Natural killer cell (primary cell): ENCODE measurements around the gene SBK3. TPM values are rescaled to one million over a fixed set of nuclear protein-coding genes. Genes with fewer than 3 reads are reported as not detected.

Experiments used
- ATAC-seq, 3 donors: fragments of 150-1000 bp in 2 of 3; fragments of 200-7000 bp in 1 of 3; cut with Tn5 transposase; 1 replicate in 1 of 3; 2 replicates in 2 of 3; pipeline ENCODE4 v1.10.0; 2021; ENCODE audit warnings: mild to moderate bottlenecking in 2 of 3, moderate library complexity in 2 of 3
- DNase-seq, 2 donors: peaks; one replicate each; pipeline versions ENCODE4 v3.0.0 to v3.0.0-alpha.2; 2013 to 2021; ENCODE audit warnings: mixed read lengths in 1 of 2
- H3K27ac ChIP-seq: one replicate; pipeline ENCODE4 v1.5.1; 2013; ENCODE audit warnings: mild to moderate bottlenecking, low read length
- H3K27me3 ChIP-seq: one replicate; pipeline ENCODE4 v1.6.1; 2013; ENCODE audit warnings: low read length; ENCODE audit not compliant: control insufficient read depth, insufficient read depth
- H3K36me3 ChIP-seq: one replicate; pipeline ENCODE4 v1.6.1; 2013; ENCODE audit warnings: low read length; ENCODE audit not compliant: control insufficient read depth, insufficient read depth
- H3K4me1 ChIP-seq: one replicate; pipeline ENCODE4 v1.6.1; 2013; ENCODE audit warnings: low read length; ENCODE audit not compliant: control insufficient read depth, insufficient read depth
- H3K4me3 ChIP-seq: one replicate; pipeline ENCODE4 v1.5.1; 2013; ENCODE audit warnings: low read length
- H3K9me3 ChIP-seq: one replicate; pipeline ENCODE4 v1.6.1; 2013; ENCODE audit warnings: low read length; ENCODE audit not compliant: control insufficient read depth, insufficient read depth
- H3K27ac Mint-ChIP-seq, 2 donors: one replicate each; pipeline ENCODE4 v1.8.0; 2022; ENCODE audit warnings: mild to moderate bottlenecking in 2 of 2, mixed read lengths in 2 of 2, moderate library complexity in 1 of 2
- H3K27me3 Mint-ChIP-seq, 2 donors: one replicate each; pipeline ENCODE4 v1.8.0; 2022; ENCODE audit warnings: low read depth in 2 of 2, mixed read lengths in 2 of 2
- H3K36me3 Mint-ChIP-seq: one replicate; pipeline ENCODE4 v1.8.0; 2022; ENCODE audit warnings: mixed read lengths
- H3K4me1 Mint-ChIP-seq, 2 donors: one replicate each; pipeline ENCODE4 v1.8.0; 2022; ENCODE audit warnings: mixed read lengths in 2 of 2
- H3K4me3 Mint-ChIP-seq: one replicate; pipeline ENCODE4 v1.8.0; 2022; ENCODE audit warnings: mild to moderate bottlenecking, moderate library complexity, mixed read lengths
- H3K9me3 Mint-ChIP-seq, 2 donors: one replicate each; pipeline ENCODE4 v1.8.0; 2022; ENCODE audit warnings: mixed read lengths in 2 of 2
- CTCF ChIP-seq: fragments of 200-600 bp; IDR thresholded peaks from one replicate; pipeline ENCODE4 v1.8.0; 2022; ENCODE audit warnings: antibody characterized with exemption
- WGBS: methylation state at CpG from one replicate; pipeline ENCODE4 v1.1.7; 2013; ENCODE audit warnings: missing lambda C conversion rate; ENCODE audit not compliant: insufficient coverage; 5-methylcytosine and 5-hydroxymethylcytosine counted together
- intact Hi-C: fragments of 100-400 bp; cut with micrococcal nuclease; formaldehyde crosslinking; loops from one replicate; pipeline ENCODE4 v1.14.2; 2022
- total RNA-seq, 4 donors: library from RNA; stranded (reverse); fragments of 120-200 nt in 1 of 4; gene quantifications; one replicate each; pipeline versions ENCODE4 v1.2.3 to v1.2.4, GENCODE V29; 2013 to 2022

SBK3 gene
- total RNA-seq, 3 donors from 2014 or later (not counting 1 experiment from before 2014, with no cell fraction given): not detected

- Mint-ChIP-seq H3K27ac (no peak overlapping the region), H3K4me1 (no peaks in the 10 kb centered on the region), H3K9me3 (no peaks in the 10 kb centered on the region), H3K4me3 (no peak overlapping the region), H3K36me3 (no peaks in the 10 kb centered on the region), H3K27me3 (peaks cover 0 to 6% of the 10 kb centered on the region in 2 donors)
- WGBS: 59% methylated on average over 28 of the region's 38 CpGs
- Histone ChIP-seq H3K27me3 (no peaks in the 10 kb centered on the region), H3K4me1 (no peaks in the 10 kb centered on the region), H3K27ac (no peak overlapping the region), H3K36me3 (no peaks in the 10 kb centered on the region), H3K9me3 (no peaks in the 10 kb centered on the region), H3K4me3 (no peak overlapping the region)
- ATAC-seq (no peak), DNase-seq (no peak)
- intact Hi-C loops: no loop called here
- TF ChIP-seq CTCF: no peak
Observed at GRCh38 chr19:55493645-55494171, 51.6 kb downstream of the SBK3 start.

GRCh38 chr19:55493052-55493644 is 52.2 kb downstream of the SBK3 start:
- Mint-ChIP-seq H3K27ac (no peak overlapping the region), H3K4me3 (no peak overlapping the region), H3K9me3 (no peaks in the 10 kb centered on the region), H3K36me3 (no peaks in the 10 kb centered on the region), H3K27me3 (peaks cover 0 to 6% of the 10 kb centered on the region in 2 donors), H3K4me1 (no peaks in the 10 kb centered on the region)
- Histone ChIP-seq H3K27ac (no peak overlapping the region), H3K27me3 (no peaks in the 10 kb centered on the region), H3K4me1 (no peaks in the 10 kb centered on the region), H3K4me3 (no peak overlapping the region), H3K9me3 (no peaks in the 10 kb centered on the region), H3K36me3 (no peaks in the 10 kb centered on the region)
- no peak for ATAC-seq
- TF ChIP-seq CTCF: no peak
- intact Hi-C loops: no loop called here
- no peak for DNase-seq
- 70% methylated on average over 18 of the region's 18 CpGs for WGBS

DNA sequence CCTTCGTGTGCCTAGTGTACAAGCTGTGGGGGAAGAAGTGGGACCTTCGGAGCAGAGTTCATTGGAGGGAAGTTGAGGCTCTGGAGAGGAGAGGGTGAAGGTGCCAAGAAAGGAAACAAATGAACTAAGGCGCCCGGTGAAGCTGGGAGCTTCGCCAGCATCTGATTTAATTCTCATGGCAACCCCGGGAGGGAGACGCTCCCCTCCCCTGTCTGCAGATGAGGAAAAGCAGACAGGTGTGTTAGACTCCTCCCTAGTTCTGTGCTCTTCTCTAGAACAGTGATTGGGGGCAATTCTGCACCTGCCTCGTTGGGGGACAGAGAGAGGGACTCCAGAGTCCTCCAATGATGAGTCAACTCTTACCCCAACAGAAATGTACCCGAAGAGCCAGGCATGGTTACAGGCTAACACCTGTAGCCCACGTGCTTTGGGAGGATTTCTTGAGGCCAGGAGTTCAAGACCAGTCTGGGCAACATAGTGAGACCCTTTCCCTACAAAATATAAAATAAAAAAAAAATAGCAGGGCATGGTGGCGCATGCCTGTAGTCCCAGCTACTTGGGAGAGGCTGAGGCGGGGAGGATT is 52.9 kb downstream of the SBK3 start:
- Mint-ChIP-seq H3K4me3 (no peak overlapping the region), H3K36me3 (no peaks in the 10 kb centered on the region), H3K4me1 (no peaks in the 10 kb centered on the region), H3K9me3 (no peaks in the 10 kb centered on the region), H3K27me3 (peaks cover 0 to 6% of the 10 kb centered on the region in 2 donors), H3K27ac (no peak overlapping the region)
- Histone ChIP-seq H3K9me3 (no peaks in the 10 kb centered on the region), H3K4me3 (no peak overlapping the region), H3K4me1 (no peaks in the 10 kb centered on the region), H3K27ac (no peak overlapping the region), H3K36me3 (no peaks in the 10 kb centered on the region), H3K27me3 (no peaks in the 10 kb centered on the region)
- intact Hi-C loops: no loop called here
- 62% methylated on average over 12 of the region's 12 CpGs for WGBS
- DNase-seq: no peak
- no peak for ATAC-seq
- TF ChIP-seq CTCF: no peak
